GM18519 (cell line): ENCODE measurements around the gene PSAP.

ENCODE experiments used
- ATAC-seq: cut with Tn5 transposase; IDR thresholded peaks from one replicate; pipeline ENCODE4 v1.9.1; 2021; ENCODE audit warnings: mild to moderate bottlenecking, moderate library complexity; ENCODE audit not compliant: unreplicated experiment, low FRiP score

The PSAP gene

DNA sequence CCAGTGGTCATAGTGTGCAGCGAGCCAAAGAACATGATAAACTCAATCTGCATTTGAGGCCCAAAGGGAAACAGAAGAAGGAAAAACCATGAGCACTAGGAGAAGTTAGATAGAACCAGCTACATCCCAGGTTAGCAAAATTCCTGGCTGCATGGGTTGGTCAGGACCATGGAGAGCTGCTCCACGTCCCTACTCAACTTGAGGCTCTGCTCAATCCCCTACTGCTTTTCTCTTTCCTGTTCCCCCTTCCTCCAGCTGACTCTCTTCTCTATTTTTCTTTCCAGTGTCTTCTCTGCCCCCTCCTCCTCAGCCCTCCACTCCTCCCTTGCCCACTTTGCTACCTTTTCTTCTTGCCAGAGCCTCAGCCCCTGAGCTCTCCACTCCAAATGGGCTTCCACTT is 55.8 kb downstream of the PSAP start:
- ATAC-seq, result no peak

DNA sequence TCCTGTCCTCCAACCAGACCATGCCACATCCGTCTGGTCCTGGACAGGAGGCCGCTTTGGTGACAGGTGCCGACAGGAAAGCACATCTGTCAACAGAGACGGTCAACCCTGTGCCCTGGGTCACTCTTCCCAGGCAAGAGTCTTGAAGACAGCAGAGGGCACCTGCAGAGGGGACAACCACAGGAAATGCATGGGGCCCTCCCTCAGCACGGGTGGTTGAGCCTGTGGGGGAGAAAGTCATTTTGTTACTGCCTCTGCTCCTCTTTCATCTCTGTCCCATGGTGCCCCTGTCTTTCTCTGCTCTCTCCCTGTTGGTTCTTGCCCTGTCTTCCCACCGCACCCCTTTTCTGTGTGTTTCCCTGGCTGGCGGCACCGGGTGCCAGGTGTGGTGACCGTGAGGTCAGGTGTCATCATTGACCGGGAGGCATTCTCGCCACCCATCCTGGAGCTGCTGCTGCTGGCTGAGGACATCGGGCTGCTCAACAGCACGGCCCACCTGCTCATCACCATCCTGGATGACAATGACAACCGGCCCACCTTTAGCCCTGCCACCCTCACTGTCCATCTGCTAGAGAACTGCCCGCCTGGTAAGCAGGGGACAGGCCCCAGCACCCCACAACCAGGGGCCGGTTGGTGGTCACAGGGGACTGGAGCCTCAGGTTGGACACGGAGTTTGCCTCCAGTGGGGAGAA is 60.2 kb downstream of the PSAP start:
- ATAC-seq, result no peak

DNA sequence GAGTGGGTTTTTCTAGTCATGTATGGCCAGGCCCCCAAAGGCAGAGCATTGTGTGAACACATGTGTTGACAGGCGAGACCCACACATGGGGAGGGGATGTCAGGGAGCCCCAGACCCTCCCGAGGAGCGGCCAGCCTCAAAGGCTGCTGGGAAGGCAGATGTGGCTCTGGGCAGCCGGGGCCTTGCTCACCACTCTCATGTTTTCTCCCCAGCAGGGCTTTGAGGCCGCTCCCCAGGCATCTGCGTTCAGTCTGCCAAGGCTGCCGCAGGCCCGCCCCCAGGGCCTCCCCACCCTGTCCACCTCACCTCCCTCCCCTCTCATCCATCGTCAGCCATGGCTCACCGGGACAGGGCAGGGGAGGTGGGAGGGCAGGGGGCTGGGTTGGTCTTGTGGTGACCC is 61.2 kb downstream of the PSAP start:
- no peak for ATAC-seq

DNA sequence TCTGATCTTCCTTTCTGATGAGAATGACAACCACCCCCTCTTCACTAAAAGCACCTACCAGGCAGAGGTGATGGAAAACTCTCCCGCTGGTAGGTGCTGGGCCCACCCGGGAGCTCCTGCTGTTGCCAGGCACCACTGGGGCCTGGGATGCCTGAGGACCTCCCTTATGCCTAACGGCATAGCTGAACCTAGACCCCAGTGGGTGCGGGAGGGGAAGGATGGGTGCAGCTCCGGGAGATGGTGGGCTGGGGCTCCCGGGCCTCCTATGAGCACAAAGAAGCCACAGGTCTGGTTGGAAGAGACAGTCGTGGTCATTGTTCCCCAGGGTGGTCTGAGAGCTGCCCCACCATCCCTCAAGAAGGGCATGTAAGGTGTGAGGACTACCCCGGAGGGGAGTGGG is 62.1 kb downstream of the PSAP start:
- ATAC-seq, result no peak

DNA sequence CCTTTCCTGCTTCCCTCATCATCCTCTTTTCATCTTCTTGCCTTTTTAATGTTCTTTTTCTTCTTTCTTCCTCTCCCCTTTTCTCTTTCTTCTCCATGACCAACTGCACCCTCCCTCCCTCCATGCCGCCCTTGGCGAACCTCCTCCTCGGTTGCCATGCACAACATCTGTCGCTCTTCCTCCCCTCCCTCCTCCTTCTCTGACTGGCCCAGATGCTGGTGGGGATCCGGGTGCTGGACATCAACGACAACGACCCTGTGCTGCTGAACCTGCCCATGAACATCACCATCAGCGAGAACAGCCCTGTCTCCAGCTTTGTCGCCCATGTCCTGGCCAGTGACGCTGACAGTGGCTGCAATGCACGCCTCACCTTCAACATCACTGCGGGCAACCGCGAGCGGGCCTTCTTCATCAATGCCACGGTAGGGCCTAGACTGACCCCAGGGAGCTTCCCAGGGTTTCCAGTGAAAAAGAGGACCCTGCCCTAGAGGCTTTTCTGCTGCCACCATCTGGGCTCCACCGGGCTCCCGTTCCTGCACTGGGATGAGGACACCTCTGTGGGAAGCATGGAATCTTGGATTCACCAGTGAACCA is 66.3 kb downstream of the PSAP start:
- no peak for ATAC-seq

DNA sequence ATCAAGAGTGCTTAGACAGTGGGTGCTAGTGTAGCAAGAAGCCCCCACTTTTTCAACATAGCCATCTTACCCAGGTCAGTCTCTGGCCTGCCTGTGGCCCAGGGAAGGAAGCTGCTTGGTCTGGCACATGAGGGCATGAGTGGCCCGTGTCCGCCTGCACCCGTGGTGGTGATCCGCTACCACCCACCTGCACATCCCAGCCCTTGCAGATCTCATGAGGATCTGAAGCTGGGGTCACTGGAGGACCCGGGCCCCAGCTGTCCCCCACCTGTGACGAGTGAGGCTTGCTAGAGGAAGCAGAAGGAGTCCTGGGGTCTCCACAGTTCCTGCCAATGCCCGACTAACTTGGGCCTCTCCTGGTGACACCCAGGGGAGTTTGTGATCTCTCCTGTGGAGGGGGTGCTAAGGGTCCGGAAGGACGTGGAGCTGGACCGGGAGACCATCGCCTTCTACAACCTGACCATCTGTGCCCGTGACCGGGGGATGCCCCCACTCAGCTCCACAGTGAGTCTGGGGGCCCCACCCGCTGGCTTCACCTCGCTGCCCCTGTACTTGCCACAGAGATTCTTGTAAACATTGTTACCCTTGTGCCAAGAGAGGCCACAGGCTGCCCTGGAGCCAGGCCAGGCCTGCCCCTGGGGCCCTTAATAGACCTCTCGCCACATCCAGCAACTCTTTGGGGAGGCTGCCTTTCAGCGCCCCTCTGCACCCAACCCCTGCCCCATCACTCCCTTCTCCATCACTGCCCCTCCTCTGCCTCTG is 67.0 kb downstream of the PSAP start:
- no peak for ATAC-seq

DNA sequence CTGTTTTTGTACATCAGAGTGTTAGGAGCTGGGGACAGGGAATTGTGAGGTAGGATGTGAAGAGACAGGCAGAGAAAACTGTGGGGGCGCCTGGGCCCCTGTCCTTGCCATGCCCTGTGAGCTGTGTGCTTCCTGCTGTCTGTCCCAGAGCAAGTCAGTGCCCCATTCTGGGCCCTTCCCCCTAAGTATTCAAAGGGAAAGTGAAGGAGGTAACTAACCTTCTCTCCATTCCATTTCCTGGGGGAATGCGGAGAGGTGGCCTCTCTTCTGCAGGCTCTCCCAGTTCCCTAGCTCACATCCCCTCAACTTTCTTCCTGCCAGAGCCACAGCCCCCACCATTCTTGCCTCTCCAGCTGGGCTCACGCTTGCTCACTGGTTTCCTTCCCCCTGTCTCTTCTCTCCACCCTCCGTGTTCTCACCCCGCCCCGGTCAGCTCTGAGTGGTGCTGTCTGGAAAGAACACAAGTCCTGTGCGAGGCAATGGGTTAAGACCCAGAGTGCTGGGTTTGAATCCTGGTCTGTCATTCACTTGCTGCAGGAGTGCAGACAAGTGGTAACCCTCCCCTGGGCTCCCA is 68.0 kb downstream of the PSAP start:
- no peak for ATAC-seq

DNA sequence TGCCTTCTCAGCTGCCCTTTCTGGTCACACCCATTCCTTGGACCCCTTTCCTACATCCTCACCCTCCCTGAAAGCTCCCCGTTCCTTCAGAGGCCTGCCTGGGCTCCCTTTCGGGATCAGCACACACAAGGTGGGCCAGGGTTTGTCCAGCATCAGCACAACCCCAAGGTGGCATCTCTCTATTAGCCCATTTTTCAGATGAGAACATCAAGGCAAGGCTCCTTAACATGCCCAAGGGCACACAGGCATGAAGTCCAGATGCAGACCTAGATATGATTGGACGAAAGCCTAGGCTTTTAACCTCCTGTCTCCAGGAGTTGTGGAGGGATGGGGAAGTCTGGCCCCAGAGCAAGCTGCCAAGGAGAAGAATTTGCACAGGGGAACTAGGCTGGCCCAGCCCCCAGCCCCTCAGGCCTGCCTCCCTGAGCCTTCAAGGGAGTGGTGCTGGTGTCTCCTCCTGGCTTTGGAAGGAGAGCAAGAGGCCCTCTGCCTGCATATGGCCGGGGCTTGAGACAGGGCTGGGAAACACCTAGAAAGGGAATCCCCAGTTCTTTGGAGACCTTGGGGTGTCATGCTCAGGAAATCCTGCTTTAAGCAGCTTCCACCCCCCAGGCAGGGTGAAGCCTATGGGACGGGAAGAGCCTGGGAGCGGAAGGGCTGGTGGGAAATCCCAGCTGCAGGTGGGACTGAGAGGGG is 68.7 kb downstream of the PSAP start:
- no peak for ATAC-seq

DNA sequence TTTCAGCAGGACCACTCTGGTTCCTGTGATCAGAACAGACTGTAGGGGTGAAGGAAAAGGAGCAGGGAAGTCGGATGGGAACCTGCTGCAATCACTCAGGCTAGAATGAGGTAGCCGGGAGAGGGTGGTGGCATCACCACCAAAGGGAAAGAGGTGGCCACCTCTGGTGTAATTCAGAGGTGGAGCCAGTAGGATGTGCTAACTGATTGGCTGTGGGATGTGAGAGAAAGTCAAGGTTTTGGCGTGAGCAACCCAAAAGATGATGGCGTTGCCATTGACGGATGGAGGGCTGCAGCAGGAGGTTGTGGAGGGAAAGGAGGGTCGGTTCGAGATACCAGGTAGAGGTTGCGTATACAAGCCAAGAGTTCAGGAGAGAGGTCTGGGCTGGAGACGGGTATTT is 70.3 kb downstream of the PSAP start:
- no peak for ATAC-seq

DNA sequence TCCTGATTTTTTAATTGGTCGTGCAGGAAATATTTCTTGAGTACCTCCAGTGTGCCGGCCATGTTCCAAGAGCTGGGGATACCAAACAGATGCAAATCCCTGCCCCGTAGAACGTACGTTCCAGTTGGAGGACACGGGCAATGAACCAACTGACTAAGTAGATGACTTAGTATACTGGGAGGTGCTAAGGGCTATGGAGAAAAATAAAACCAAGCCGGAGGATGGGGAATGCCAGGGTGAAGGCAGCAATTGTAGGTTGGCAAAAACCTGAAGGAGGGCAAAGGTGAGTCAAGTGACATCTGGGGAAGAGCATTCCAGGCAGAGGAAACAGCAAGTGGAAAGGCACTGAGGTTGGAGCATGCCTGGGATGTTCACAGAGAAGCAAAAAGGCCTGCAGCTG is 70.9 kb downstream of the PSAP start:
- no peak for ATAC-seq

DNA sequence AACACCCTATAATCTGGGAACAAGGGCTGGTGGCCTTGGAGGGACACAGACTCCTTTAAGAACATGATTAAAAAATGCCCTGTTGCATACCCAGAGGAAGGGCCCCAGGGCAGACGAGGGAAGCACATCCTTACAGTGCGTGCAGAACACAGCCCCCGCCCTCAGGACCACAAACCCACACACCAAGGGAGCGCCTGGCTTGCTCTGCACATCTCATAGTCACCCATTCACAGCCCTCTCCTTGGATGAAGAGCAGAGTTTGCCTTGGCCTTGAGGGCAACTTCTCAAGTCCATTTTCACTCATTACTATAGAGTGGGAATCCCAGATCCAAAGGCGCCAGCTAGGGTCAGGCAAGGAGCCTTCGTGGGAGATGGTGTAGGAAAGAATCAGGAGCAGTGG is 71.4 kb downstream of the PSAP start:
- no peak for ATAC-seq

DNA sequence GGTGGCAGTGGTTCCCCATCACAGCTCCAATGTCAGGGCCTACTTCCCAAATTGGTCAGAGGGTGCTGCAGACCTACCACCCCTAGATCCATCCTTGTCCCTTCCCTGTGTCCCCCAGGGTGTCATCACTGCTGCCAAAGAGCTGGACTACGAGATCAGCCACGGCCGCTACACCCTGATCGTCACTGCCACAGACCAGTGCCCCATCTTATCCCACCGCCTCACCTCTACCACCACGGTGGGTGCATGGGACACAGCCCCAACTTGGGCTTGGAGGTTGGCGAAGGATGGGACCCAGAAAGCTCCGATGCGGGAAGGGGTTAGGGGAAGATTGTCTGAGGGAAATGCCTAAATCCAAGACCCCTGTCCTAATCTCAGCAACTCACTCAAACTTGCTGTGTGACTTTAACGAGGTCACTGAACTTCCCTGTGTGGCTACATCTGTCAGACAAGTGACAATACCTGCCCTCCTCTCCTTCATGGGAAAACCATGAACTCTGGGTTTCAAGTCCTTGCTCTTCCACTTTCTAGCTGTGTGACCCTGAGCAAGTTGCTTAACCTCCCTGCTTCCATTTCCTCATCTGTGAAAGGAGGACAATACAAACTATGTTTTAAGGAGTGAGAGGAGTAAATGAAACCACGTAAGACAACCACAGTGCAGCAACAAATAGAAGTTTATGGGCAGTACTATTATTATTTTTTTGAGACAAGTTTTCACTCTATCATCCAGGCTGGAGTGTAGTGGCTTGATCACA is 72.8 kb downstream of the PSAP start:
- ATAC-seq, result no peak

DNA sequence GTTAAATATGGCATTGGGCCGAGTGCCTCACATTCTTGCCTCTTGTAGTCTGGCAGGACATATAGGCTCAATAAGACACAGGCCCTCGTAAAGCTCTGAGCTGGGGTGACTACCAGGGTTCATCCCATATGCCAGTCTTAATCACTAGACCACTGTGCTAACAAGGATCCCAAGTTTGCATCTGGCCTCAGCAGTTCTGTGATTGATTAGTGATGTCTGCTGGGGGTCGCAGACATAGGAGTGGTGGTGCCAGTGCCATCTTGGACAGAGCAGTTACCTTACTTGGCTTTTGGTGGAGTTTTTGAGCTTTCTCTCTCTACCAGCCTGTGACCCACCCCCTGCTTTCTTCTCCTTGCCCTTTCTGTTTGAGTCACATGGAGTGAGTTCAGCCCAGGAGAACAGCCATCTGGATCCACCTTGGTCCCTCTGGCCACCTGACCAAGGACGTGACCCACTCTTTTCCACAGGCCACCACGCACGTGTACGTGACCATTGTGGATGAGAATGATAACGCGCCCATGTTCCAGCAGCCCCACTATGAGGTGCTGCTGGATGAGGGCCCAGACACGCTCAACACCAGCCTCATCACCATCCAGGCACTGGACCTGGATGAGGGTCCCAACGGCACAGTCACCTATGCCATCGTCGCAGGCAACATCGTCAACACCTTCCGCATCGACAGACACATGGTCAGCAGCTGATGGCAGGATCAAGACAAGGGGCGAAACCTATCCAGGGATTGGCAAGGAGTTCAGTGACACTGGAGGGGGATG is 73.7 kb downstream of the PSAP start:
- ATAC-seq, result no peak

DNA sequence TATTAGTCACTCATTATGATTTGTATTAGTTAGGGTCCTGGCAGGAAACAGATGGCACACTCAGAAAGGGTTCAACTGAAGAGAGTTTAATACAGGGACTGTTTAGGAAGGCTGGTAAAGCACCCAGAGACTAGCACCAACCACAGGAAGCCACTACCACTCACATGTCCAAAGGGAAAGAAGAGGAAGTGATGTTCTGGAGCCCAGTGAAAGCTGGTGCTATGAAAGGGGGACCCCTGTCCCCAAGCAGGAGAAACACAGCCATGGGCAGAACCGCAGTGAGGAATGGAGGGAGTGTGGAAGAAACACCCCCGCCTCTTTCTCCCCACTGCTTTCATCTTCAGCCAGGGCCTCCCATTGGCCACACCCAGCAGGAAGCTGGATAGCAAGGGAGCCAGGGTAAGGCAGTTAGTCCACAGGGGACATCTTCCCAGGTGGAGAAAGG is 74.5 kb downstream of the PSAP start:
- no peak for ATAC-seq

DNA sequence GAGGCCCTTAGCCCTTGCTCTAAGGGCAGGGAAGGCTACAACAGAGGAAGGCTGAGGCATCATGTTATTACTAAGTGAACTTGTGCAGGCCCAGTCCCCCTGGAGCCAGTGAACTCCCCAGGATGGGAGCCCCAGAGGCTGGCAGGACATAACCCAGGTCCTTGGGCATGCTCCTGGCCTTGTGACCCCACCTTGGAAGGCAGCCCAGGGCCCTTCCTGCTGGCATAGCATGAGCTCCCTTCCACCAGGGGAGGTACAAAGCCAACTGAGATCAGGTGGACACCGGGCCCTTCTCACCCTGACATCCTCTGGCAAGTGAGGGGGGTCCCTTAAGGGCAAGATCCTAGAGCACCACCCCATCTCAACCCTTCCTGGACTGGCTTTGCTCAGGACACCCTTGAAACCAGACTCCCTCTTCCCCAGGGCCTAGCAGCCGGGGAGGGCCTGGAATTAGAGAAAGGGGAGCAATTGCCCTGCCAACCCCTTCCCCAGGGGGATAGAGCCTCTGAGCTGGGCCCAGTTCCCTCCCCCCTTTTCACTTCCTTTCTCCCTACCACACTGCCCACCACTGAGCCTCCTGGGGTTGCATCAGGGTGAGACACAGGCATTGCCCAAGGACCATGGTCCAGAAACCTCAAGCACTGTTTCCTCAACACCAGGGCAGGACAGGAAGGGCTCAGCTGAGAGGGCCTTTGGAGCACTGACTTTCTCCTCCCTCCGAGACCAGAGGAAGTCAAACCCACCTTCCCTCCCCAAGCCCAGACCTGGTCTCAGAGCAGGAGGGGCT is 75.9 kb downstream of the PSAP start:
- ATAC-seq, result no peak

DNA sequence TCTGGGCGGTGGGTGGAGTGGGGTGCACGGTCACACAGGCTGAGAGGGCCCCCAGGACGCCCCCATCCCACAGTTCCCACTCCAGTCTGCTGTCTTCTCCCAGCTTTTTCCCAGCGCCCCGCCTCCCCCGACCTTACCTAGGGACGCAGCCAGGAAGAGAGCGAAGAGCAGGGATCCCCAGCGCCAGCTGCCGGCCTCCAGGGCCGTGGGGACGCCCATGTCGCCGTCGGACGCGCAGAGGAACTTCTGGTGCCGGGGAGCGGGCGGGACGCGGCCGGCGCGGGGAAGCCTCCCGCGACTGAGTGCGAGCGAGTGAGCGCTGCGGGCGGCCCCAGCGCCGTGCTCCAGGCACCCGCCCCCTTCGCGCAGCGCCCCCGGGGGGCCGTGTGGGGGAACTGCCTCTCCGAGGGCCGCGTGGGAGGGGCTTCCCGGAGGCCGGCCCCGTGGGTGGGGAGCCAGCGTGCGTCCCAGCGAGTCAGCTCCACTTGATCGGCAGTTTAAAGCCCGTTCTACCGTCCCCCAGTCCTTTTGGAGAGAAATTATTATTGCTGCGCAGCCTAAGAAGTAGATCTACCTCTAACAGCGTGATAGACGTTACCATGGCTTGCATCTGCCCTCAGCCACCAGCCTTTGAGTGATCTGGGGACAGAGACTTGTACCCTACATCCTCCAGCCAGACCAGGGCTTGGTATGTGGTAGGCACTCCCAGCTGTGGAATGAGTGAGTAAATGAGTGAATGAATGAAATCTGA is 77.7 kb downstream of the PSAP start, which contains the start of gene VSIR:
Gene VSIR, minus strand, starts transcription at position 300 of the 751 bp plus-strand sequence. Its CDS starts 81 bp downstream, at position 219.
- ATAC-seq, result no peak

DNA sequence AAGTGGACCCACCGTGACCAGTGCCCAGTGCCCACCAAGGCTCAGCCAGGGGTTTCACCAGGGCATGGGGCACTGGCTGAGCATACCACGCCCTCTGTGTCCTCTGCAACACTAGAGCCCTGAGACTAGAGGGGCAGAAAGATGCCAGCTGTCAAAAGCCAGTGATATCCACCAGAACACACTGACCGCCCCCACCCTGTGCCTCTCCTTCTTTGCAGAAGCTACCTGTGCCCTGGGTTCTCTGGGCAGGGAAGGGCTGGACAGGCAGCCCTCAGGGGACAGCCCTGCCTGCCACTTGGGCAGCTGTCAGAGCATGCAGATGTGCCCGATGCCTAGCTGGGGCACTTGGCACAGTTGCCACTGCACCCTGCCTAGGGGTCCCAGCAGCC is 78.2 kb downstream of the PSAP start:
- no peak for ATAC-seq
